GM11168 (cell line): ENCODE data around the gene SIAH3.

Source experiments
- in situ Hi-C: fragments of 300-500 bp; cut with MboI; formaldehyde crosslinking; loops from one replicate; pipeline ENCODE4 v1.12.0; 2022; ENCODE audit warnings: low sequenced_read_pairs; ENCODE audit not compliant: unreplicated experiment

SIAH3 gene

GRCh38 chr13:45865414-45865813, 13.9 kb upstream of the SIAH3 start:
- in situ Hi-C loops: no loop called here

- in situ Hi-C loops: no loop called here
These were observed 12.4 kb upstream of the SIAH3 start for GRCh38 chr13:45863709-45864590.

GRCh38 chr13:45861322-45861721, 9.8 kb upstream of the SIAH3 start:
- in situ Hi-C loops: no loop called here

- in situ Hi-C loops: no loop called here
These were observed 8.7 kb upstream of the SIAH3 start for GRCh38 chr13:45860240-45860639.

- in situ Hi-C loops: no loop called here
These were observed 8.2 kb upstream of the SIAH3 start for GRCh38 chr13:45859705-45860104.

- in situ Hi-C loops: no loop called here
These were observed 941 bp upstream of the SIAH3 start for GRCh38 chr13:45852494-45852893.

- in situ Hi-C loops: no loop called here
These were observed 403 bp upstream of the SIAH3 start for GRCh38 chr13:45851956-45852355.

- in situ Hi-C loops: no loop called here
These were observed 1.4 kb downstream of the SIAH3 start for GRCh38 chr13:45850027-45850613.

GRCh38 chr13:45849408-45849807, 2.1 kb downstream of the SIAH3 start:
- in situ Hi-C loops: no loop called here

- in situ Hi-C loops: no loop called here
These were observed 3.9 kb downstream of the SIAH3 start for GRCh38 chr13:45847554-45848224.

GRCh38 chr13:45846681-45847080, 4.9 kb downstream of the SIAH3 start:
- in situ Hi-C loops: no loop called here

- in situ Hi-C loops: no loop called here
These were observed 13.3 kb downstream of the SIAH3 start for GRCh38 chr13:45838171-45838745.

- in situ Hi-C loops: no loop called here
These were observed 14.4 kb downstream of the SIAH3 start for GRCh38 chr13:45837111-45837510.

GRCh38 chr13:45834411-45834994, 17.1 kb downstream of the SIAH3 start:
- in situ Hi-C loops: no loop called here

- in situ Hi-C loops: no loop called here
These were observed 17.7 kb downstream of the SIAH3 start for GRCh38 chr13:45833663-45834375.

GRCh38 chr13:45833242-45833641, 18.3 kb downstream of the SIAH3 start:
- in situ Hi-C loops: no loop called here

GRCh38 chr13:45831851-45832250, 19.7 kb downstream of the SIAH3 start:
- in situ Hi-C loops: no loop called here

- in situ Hi-C loops: no loop called here
These were observed 21.4 kb downstream of the SIAH3 start for GRCh38 chr13:45830121-45830520.

GRCh38 chr13:45828256-45828968, 23.1 kb downstream of the SIAH3 start:
- in situ Hi-C loops: no loop called here
